ENCODE measurements around the gene AK8.
"Not testable (repeated sequence)": the region's sequence is repeated elsewhere in the genome, so short reads cannot be mapped to it uniquely, and the experiment has no call there.

DNA sequence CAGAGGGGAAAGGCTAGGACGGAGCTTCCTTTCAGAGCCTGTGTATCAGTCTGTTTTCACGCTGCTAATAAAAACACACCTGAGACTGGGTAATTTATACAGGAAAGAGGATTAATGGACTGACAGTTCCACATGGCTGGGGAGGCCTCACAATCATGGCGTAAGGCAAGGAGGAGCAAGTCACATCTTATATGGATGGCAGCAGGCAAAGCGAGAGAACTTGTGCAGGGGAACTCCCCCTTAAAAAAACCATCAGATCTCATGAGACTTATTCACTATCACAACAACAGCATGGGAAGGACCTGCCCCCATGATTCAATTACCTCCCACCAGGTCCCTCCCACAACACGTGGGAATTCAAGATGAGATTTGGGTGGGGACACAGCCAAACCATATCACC, 106.3 kb downstream of the AK8 start:
- TF ChIP-seq, protein P1, sequence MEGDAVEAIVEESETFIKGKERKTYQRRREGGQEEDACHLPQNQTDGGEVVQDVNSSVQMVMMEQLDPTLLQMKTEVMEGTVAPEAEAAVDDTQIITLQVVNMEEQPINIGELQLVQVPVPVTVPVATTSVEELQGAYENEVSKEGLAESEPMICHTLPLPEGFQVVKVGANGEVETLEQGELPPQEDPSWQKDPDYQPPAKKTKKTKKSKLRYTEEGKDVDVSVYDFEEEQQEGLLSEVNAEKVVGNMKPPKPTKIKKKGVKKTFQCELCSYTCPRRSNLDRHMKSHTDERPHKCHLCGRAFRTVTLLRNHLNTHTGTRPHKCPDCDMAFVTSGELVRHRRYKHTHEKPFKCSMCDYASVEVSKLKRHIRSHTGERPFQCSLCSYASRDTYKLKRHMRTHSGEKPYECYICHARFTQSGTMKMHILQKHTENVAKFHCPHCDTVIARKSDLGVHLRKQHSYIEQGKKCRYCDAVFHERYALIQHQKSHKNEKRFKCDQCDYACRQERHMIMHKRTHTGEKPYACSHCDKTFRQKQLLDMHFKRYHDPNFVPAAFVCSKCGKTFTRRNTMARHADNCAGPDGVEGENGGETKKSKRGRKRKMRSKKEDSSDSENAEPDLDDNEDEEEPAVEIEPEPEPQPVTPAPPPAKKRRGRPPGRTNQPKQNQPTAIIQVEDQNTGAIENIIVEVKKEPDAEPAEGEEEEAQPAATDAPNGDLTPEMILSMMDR (conservative IDR thresholded peaks at IDR 0.05; ENCODE audit: low read depth, low read length), result not testable (repeated sequence)
- TF ChIP-seq, protein P2, sequence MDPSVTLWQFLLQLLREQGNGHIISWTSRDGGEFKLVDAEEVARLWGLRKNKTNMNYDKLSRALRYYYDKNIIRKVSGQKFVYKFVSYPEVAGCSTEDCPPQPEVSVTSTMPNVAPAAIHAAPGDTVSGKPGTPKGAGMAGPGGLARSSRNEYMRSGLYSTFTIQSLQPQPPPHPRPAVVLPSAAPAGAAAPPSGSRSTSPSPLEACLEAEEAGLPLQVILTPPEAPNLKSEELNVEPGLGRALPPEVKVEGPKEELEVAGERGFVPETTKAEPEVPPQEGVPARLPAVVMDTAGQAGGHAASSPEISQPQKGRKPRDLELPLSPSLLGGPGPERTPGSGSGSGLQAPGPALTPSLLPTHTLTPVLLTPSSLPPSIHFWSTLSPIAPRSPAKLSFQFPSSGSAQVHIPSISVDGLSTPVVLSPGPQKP (IDR thresholded peaks at IDR 0.05; ENCODE audit: borderline replicate concordance, low read depth, low read length), result not testable (repeated sequence)
- not testable (repeated sequence) for TF ChIP-seq MXI1 (IDR thresholded peaks at IDR 0.05; ENCODE audit: borderline replicate concordance, low read depth, low read length); RFX5 (IDR thresholded peaks at IDR 0.05; ENCODE audit: low read depth, low read length); POLR2A (IDR thresholded peaks at IDR 0.05; ENCODE audit: low read depth, low read length); MAFK (IDR thresholded peaks at IDR 0.05; ENCODE audit: low read depth, low read length); RCOR1 (IDR thresholded peaks at IDR 0.05; ENCODE audit: insufficient replicate concordance, low read length); FOS (IDR thresholded peaks at IDR 0.05; ENCODE audit: low read depth, low read length); CHD1 (IDR thresholded peaks at IDR 0.05; ENCODE audit: low read depth, low read length); SMC3 (IDR thresholded peaks at IDR 0.05; ENCODE audit: low read depth, low read length)
- TF ChIP-seq, protein P3, sequence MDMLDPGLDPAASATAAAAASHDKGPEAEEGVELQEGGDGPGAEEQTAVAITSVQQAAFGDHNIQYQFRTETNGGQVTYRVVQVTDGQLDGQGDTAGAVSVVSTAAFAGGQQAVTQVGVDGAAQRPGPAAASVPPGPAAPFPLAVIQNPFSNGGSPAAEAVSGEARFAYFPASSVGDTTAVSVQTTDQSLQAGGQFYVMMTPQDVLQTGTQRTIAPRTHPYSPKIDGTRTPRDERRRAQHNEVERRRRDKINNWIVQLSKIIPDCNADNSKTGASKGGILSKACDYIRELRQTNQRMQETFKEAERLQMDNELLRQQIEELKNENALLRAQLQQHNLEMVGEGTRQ (IDR thresholded peaks at IDR 0.05; ENCODE audit: low read depth, low read length), result not testable (repeated sequence)

All from IMR-90 (cell line).